HEK293 (cell line): ENCODE results near the gene CLDND1.

Experiments
- CTCF ChIA-PET: fragments of 350-600 bp; formaldehyde crosslinking; extraction: SDS; loops from one replicate; lab custom pipeline; 2021; ENCODE audit warnings: antibody characterized with exemption; lab: Yijun Ruan, JAX
- POLR2A ChIA-PET: fragments of 300-600 bp; formaldehyde crosslinking; extraction: SDS; loops from one replicate; lab custom pipeline; 2020; ENCODE audit warnings: antibody characterized with exemption, inconsistent platforms; lab: Yijun Ruan, JAX
- H3K27ac ChIP-seq: fragments of 200-500 bp; sonication (Bioruptor generic); 2 replicates; pipeline ENCODE4 v1.5.1; 2014; ENCODE audit warnings: low read depth, low read length, control low read depth, inconsistent platforms; ENCODE audit errors: extremely low read depth
- H3K36me3 ChIP-seq, 2 experiments: fragments of 200-500 bp in 1 of 2; sonication (Bioruptor generic) in 1 of 2; 1 replicate in 1 of 2; 2 replicates in 1 of 2; pipeline ENCODE4 v1.5.1; 2014 to 2017; ENCODE audit warnings: inconsistent platforms in 2 of 2, low read length in 2 of 2; ENCODE audit not compliant: control insufficient read depth in 2 of 2, insufficient read depth in 1 of 2
- H3K4me1 ChIP-seq: fragments of 200-500 bp; sonication (Bioruptor generic); 2 replicates; pipeline ENCODE4 v1.5.1; 2014; ENCODE audit warnings: mild to moderate bottlenecking, low read length, inconsistent platforms; ENCODE audit not compliant: control insufficient read depth, insufficient read depth
- H3K4me3 ChIP-seq: 2 replicates; pipeline ENCODE4 v1.5.1; 2011; ENCODE audit warnings: low read depth, mild to moderate bottlenecking, control low read depth, low read length, moderate library complexity
- H3K9me3 ChIP-seq: fragments of 200-500 bp; sonication (Bioruptor generic); 2 replicates; pipeline ENCODE4 v1.5.1; 2014; ENCODE audit warnings: low read depth, low read length, inconsistent platforms; ENCODE audit not compliant: control insufficient read depth, insufficient read depth
- EGR2 ChIP-seq: fragments of 450-650 bp; formaldehyde crosslinking; IDR thresholded peaks from 2 replicates; pipeline ENCODE4 v1.5.1; 2016; ENCODE audit warnings: low read depth, missing biosample characterization, missing genetic modification characterization
- MZF1 ChIP-seq: fragments of 450-650 bp; formaldehyde crosslinking; IDR thresholded peaks from 2 replicates; pipeline ENCODE4 v1.5.1; 2017; ENCODE audit warnings: missing biosample characterization, missing genetic modification characterization, borderline replicate concordance
- OVOL3 ChIP-seq: fragments of 450-650 bp; formaldehyde crosslinking; IDR thresholded peaks from 2 replicates; pipeline ENCODE4 v1.5.1; 2016; ENCODE audit warnings: missing biosample characterization, missing genetic modification characterization
- WT1 ChIP-seq: fragments of 450-650 bp; formaldehyde crosslinking; IDR thresholded peaks from 2 replicates; pipeline ENCODE4 v1.5.1; 2016; ENCODE audit warnings: missing biosample characterization, missing genetic modification characterization
- ZNF133 ChIP-seq: fragments of 450-650 bp; formaldehyde crosslinking; IDR thresholded peaks from 2 replicates; pipeline ENCODE4 v1.5.1; 2016; ENCODE audit warnings: missing biosample characterization, missing genetic modification characterization
- ZNF146 ChIP-seq: fragments of 450-650 bp; formaldehyde crosslinking; IDR thresholded peaks from 2 replicates; pipeline ENCODE4 v1.5.1; 2016; ENCODE audit warnings: missing biosample characterization, missing genetic modification characterization
- ZNF266 ChIP-seq: fragments of 450-650 bp; formaldehyde crosslinking; IDR thresholded peaks from 2 replicates; pipeline ENCODE4 v1.5.1; 2016; ENCODE audit warnings: missing biosample characterization, missing genetic modification characterization, low read depth
- ZNF341 ChIP-seq: fragments of 450-650 bp; formaldehyde crosslinking; IDR thresholded peaks from 2 replicates; pipeline ENCODE4; 2016; ENCODE audit warnings: low read depth, missing biosample characterization, missing genetic modification characterization
- ZNF350 ChIP-seq: fragments of 450-650 bp; formaldehyde crosslinking; IDR thresholded peaks from 2 replicates; pipeline ENCODE4 v1.5.0; 2017; ENCODE audit warnings: missing biosample characterization, mild to moderate bottlenecking, missing genetic modification characterization
- ZNF354C ChIP-seq: fragments of 450-650 bp; formaldehyde crosslinking; IDR thresholded peaks from 2 replicates; pipeline ENCODE4 v1.5.1; 2016; ENCODE audit warnings: missing biosample characterization, missing genetic modification characterization, low read depth, borderline replicate concordance
- ZNF664 ChIP-seq: fragments of 450-650 bp; formaldehyde crosslinking; IDR thresholded peaks from 2 replicates; pipeline ENCODE4 v1.5.1; 2016; ENCODE audit warnings: missing biosample characterization, missing genetic modification characterization
- ZNF777 ChIP-seq: fragments of 450-650 bp; formaldehyde crosslinking; IDR thresholded peaks from 2 replicates; pipeline ENCODE4 v1.5.1; 2017; ENCODE audit warnings: missing biosample characterization, missing genetic modification characterization, borderline replicate concordance
- TF ChIP-seq, protein P1 (sequence below): fragments of 450-650 bp; formaldehyde crosslinking; IDR thresholded peaks from 2 replicates; pipeline ENCODE4 v1.5.1; 2016; ENCODE audit warnings: missing biosample characterization, missing genetic modification characterization
- TF ChIP-seq, protein P2 (sequence below): fragments of 450-650 bp; formaldehyde crosslinking; IDR thresholded peaks from 2 replicates; pipeline ENCODE4 v1.5.1; 2017; ENCODE audit warnings: missing biosample characterization, missing genetic modification characterization
- TF ChIP-seq, protein P3 (sequence below): fragments of 450-650 bp; formaldehyde crosslinking; IDR thresholded peaks from 2 replicates; pipeline ENCODE4 v1.5.1; 2017; ENCODE audit warnings: missing biosample characterization, mild to moderate bottlenecking, missing genetic modification characterization, moderate library complexity
- TF ChIP-seq, protein P4 (sequence below): fragments of 450-650 bp; formaldehyde crosslinking; IDR thresholded peaks from 2 replicates; pipeline ENCODE4 v1.5.1; 2016; ENCODE audit warnings: missing biosample characterization, missing genetic modification characterization
- TF ChIP-seq, protein P5 (sequence below): fragments of 450-650 bp; formaldehyde crosslinking; IDR thresholded peaks from 2 replicates; pipeline ENCODE4 v1.5.1; 2016; ENCODE audit warnings: missing biosample characterization, missing genetic modification characterization, borderline replicate concordance
- TF ChIP-seq, protein P6 (sequence below): fragments of 450-650 bp; formaldehyde crosslinking; IDR thresholded peaks from 2 replicates; pipeline ENCODE4 v1.5.1; 2016; ENCODE audit warnings: missing biosample characterization, missing genetic modification characterization

CLDND1 gene

DNA sequence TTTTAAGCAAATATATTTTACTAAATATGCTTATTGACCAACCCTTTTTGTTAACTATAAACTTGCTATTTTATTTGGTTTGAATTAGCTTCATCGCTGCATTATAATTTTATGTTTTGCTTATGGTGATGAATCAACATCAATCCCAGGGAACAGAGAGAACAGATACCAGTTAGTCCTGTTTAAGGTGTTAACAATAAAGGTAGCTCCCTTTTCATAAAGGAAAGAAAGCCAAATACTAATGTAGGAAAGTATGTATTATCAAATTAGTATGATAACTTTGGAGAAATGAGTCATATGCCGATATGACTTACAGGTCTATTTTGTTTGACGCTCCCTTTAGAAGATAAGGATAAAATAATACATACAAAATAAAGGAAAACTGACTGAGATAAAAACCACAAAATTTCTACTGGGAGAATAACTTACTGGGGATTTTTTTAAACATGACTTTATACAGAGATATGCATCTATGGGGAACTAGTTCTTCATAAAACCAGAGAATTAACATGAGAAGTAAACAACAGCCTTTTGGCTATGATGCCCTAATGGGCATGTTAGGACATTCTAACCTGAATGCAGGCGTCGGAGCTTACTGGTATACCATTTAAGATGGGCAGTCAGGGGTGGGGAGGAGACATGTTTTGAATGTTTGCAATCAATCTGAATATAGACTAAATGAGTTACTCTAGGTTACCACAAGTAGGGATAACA lies 20.7 kb downstream of the CLDND1 start (continued):
- TF ChIP-seq, protein P1, sequence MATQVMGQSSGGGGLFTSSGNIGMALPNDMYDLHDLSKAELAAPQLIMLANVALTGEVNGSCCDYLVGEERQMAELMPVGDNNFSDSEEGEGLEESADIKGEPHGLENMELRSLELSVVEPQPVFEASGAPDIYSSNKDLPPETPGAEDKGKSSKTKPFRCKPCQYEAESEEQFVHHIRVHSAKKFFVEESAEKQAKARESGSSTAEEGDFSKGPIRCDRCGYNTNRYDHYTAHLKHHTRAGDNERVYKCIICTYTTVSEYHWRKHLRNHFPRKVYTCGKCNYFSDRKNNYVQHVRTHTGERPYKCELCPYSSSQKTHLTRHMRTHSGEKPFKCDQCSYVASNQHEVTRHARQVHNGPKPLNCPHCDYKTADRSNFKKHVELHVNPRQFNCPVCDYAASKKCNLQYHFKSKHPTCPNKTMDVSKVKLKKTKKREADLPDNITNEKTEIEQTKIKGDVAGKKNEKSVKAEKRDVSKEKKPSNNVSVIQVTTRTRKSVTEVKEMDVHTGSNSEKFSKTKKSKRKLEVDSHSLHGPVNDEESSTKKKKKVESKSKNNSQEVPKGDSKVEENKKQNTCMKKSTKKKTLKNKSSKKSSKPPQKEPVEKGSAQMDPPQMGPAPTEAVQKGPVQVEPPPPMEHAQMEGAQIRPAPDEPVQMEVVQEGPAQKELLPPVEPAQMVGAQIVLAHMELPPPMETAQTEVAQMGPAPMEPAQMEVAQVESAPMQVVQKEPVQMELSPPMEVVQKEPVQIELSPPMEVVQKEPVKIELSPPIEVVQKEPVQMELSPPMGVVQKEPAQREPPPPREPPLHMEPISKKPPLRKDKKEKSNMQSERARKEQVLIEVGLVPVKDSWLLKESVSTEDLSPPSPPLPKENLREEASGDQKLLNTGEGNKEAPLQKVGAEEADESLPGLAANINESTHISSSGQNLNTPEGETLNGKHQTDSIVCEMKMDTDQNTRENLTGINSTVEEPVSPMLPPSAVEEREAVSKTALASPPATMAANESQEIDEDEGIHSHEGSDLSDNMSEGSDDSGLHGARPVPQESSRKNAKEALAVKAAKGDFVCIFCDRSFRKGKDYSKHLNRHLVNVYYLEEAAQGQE (tag by site-specific recombination) = no peak
- TF ChIP-seq ZNF350 (tag by site-specific recombination) = no peak

DNA sequence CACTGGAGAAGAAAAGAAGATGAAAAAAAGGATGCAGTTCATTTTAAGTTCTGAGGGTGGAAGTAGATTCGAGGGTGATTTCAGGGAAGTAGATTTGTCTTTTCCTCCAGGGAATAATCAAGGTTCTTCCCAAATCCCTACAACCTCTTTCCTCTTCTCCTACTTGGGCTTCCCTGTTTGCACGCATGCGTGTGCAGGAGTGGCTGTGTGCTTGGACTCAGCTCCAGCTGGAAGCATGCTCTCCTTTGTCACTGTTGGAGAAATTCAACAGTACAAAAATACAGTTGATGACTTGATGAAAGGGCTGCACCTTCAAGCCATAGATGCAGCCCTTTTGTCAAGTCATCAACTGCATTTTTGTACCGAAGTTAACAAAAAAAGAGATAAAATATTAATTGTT lies 21.4 kb downstream of the CLDND1 start:
- TF ChIP-seq, protein P2, sequence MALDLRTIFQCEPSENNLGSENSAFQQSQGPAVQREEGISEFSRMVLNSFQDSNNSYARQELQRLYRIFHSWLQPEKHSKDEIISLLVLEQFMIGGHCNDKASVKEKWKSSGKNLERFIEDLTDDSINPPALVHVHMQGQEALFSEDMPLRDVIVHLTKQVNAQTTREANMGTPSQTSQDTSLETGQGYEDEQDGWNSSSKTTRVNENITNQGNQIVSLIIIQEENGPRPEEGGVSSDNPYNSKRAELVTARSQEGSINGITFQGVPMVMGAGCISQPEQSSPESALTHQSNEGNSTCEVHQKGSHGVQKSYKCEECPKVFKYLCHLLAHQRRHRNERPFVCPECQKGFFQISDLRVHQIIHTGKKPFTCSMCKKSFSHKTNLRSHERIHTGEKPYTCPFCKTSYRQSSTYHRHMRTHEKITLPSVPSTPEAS (tag by site-specific recombination) = no peak
- TF ChIP-seq ZNF664 (tag by site-specific recombination) (no peak), ZNF133 (tag by site-specific recombination) (no peak), ZNF341 (tag by site-specific recombination) (no peak), EGR2 (tag by site-specific recombination) (no peak), ZNF777 (tag by site-specific recombination) (no peak), ZNF266 (tag by site-specific recombination) (no peak), WT1 (no peak), ZNF354C (tag by site-specific recombination) (no peak), MZF1 (tag by site-specific recombination) (no peak), ZNF146 (no peak), OVOL3 (no peak)
- TF ChIP-seq, protein P3, sequence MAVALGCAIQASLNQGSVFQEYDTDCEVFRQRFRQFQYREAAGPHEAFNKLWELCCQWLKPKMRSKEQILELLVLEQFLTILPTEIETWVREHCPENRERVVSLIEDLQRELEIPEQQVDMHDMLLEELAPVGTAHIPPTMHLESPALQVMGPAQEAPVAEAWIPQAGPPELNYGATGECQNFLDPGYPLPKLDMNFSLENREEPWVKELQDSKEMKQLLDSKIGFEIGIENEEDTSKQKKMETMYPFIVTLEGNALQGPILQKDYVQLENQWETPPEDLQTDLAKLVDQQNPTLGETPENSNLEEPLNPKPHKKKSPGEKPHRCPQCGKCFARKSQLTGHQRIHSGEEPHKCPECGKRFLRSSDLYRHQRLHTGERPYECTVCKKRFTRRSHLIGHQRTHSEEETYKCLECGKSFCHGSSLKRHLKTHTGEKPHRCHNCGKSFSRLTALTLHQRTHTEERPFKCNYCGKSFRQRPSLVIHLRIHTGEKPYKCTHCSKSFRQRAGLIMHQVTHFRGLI (tag by site-specific recombination) = no peak
- TF ChIP-seq, protein P4, sequence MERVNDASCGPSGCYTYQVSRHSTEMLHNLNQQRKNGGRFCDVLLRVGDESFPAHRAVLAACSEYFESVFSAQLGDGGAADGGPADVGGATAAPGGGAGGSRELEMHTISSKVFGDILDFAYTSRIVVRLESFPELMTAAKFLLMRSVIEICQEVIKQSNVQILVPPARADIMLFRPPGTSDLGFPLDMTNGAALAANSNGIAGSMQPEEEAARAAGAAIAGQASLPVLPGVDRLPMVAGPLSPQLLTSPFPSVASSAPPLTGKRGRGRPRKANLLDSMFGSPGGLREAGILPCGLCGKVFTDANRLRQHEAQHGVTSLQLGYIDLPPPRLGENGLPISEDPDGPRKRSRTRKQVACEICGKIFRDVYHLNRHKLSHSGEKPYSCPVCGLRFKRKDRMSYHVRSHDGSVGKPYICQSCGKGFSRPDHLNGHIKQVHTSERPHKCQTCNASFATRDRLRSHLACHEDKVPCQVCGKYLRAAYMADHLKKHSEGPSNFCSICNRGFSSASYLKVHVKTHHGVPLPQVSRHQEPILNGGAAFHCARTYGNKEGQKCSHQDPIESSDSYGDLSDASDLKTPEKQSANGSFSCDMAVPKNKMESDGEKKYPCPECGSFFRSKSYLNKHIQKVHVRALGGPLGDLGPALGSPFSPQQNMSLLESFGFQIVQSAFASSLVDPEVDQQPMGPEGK (tag by site-specific recombination) = no peak
- TF ChIP-seq, protein P5, sequence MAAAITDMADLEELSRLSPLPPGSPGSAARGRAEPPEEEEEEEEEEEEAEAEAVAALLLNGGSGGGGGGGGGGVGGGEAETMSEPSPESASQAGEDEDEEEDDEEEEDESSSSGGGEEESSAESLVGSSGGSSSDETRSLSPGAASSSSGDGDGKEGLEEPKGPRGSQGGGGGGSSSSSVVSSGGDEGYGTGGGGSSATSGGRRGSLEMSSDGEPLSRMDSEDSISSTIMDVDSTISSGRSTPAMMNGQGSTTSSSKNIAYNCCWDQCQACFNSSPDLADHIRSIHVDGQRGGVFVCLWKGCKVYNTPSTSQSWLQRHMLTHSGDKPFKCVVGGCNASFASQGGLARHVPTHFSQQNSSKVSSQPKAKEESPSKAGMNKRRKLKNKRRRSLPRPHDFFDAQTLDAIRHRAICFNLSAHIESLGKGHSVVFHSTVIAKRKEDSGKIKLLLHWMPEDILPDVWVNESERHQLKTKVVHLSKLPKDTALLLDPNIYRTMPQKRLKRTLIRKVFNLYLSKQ = no peak
- TF ChIP-seq, protein P6, sequence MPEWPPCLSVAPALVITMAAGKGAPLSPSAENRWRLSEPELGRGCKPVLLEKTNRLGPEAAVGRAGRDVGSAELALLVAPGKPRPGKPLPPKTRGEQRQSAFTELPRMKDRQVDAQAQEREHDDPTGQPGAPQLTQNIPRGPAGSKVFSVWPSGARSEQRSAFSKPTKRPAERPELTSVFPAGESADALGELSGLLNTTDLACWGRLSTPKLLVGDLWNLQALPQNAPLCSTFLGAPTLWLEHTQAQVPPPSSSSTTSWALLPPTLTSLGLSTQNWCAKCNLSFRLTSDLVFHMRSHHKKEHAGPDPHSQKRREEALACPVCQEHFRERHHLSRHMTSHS (tag by site-specific recombination) = no peak
- TF ChIP-seq, all 188 proteins: peak for 0
- Histone ChIP-seq H3K4me3 (no peak overlapping the region), H3K4me1 (no peaks in the 10 kb centered on the region), H3K27ac (no peak overlapping the region), H3K36me3 (no peaks in the 10 kb centered on the region), H3K9me3 (no peaks in the 10 kb centered on the region)
- POLR2A ChIA-PET = no interaction called here
- CTCF ChIA-PET = no interaction called here
